ENCODE measurements around the gene PATZ1.

Gene PATZ1

DNA sequence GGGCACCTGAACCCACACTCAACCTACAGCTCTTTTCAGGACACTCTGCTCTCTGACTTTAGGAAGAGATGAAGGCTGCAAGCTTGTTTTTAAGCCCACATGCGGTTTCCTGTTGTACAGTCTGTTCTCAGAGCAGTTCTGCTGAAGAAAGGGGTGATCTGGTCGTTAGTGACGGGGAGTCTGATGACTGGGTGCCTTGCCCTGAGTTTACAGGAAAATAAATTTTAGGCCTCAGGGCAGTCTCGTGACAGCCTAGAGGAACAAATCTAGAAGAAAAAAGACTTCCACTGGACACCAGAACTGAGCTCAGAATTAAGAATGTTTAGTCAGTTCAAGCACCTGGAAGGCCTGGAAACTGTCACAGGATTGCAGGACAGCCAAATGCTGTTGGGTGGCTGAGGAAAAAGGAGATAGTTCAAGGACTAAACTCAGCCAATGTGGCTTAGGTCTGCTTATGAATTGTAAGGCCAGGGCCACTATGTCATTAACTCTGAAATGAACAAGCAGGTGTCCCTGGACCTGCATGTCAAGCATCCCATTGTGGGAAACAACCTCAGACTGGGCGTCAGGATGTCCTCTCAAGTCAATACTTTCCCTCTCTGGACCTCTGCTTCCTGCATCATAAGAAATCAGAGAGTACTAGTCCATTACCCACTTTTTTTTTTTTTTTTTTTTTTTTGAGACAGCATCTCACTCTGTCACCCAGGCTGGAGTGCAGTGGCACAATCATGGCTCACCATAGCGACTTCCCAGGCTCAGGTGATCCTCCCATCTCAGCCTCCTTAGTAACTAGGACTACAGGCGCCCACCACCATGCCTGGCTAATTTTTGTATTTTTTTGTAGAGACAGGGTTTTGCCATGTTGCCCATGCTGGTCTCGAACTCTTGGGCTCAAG is 59.5 kb downstream of the PATZ1 start:
- TF ChIP-seq POLR2AphosphoS5 (IDR thresholded peaks at IDR 0.05; ENCODE audit: low read depth, low read length) (no peak), TAF1 (IDR thresholded peaks at IDR 0.05; ENCODE audit: borderline replicate concordance, insufficient read depth, low read length) (no peak), FOXP2 (optimal IDR thresholded peaks at IDR 0.05; ENCODE audit: borderline replicate concordance, extremely low read depth, extremely low read length, insufficient read depth) (no peak), SIN3A (IDR thresholded peaks at IDR 0.05; ENCODE audit: borderline replicate concordance, insufficient read depth, low read length) (no peak)
- TF ChIP-seq, protein P1, sequence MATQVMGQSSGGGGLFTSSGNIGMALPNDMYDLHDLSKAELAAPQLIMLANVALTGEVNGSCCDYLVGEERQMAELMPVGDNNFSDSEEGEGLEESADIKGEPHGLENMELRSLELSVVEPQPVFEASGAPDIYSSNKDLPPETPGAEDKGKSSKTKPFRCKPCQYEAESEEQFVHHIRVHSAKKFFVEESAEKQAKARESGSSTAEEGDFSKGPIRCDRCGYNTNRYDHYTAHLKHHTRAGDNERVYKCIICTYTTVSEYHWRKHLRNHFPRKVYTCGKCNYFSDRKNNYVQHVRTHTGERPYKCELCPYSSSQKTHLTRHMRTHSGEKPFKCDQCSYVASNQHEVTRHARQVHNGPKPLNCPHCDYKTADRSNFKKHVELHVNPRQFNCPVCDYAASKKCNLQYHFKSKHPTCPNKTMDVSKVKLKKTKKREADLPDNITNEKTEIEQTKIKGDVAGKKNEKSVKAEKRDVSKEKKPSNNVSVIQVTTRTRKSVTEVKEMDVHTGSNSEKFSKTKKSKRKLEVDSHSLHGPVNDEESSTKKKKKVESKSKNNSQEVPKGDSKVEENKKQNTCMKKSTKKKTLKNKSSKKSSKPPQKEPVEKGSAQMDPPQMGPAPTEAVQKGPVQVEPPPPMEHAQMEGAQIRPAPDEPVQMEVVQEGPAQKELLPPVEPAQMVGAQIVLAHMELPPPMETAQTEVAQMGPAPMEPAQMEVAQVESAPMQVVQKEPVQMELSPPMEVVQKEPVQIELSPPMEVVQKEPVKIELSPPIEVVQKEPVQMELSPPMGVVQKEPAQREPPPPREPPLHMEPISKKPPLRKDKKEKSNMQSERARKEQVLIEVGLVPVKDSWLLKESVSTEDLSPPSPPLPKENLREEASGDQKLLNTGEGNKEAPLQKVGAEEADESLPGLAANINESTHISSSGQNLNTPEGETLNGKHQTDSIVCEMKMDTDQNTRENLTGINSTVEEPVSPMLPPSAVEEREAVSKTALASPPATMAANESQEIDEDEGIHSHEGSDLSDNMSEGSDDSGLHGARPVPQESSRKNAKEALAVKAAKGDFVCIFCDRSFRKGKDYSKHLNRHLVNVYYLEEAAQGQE (IDR thresholded peaks at IDR 0.05; ENCODE audit: insufficient read depth in 1 of 2, low read depth in 2 of 2, low read length in 2 of 2): no peak

DNA sequence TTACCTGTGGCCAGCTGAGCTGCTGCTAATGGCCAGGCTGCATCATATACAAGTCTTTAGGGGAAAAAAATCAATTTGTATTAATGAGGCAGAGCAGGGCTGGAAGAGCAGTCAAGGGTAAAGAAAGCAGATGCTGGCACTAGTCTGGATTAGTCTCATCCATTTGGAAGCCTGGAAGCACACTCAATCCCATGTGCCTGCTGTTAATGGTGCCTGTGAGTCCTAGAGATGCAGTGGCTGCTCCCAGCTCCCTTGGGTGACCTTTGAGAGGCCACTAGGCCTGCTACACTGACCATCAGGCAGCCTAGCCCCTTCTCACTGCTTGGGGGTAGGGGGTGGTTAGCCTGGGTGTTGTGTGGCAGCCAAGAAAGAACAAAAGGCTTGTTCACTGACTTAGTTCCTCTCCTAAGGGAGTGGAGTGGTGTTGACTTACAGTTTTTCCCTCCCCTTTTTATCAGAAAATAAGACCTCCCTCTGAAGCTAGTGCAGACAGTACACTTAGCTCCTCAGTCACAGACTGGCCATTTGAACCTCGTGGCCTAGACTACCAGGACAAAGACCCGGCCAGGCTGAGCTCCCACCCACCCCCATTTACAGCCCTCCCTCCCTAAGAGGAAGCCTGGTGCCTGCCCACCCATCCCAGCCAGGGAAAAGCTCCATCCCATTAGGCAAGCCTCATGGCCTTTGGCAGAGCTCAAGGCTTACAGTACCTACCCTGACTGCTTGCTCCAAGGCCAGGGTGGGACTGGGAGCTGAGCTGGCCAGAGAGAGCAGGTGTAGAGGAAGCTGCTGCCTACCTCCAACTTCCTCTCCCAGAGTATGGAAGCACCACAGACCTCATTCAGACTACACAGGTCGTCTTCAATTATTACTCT is 61.6 kb downstream of the PATZ1 start:
- TF ChIP-seq, protein P1 (IDR thresholded peaks at IDR 0.05; ENCODE audit: insufficient read depth in 1 of 2, low read depth in 2 of 2, low read length in 2 of 2): no peak
- TF ChIP-seq SIN3A (IDR thresholded peaks at IDR 0.05; ENCODE audit: borderline replicate concordance, insufficient read depth, low read length): no peak
- TF ChIP-seq FOXP2 (optimal IDR thresholded peaks at IDR 0.05; ENCODE audit: borderline replicate concordance, extremely low read depth, extremely low read length, insufficient read depth): no peak
- TF ChIP-seq TAF1 (IDR thresholded peaks at IDR 0.05; ENCODE audit: borderline replicate concordance, insufficient read depth, low read length): no peak
- TF ChIP-seq POLR2AphosphoS5 (IDR thresholded peaks at IDR 0.05; ENCODE audit: low read depth, low read length): no peak

DNA sequence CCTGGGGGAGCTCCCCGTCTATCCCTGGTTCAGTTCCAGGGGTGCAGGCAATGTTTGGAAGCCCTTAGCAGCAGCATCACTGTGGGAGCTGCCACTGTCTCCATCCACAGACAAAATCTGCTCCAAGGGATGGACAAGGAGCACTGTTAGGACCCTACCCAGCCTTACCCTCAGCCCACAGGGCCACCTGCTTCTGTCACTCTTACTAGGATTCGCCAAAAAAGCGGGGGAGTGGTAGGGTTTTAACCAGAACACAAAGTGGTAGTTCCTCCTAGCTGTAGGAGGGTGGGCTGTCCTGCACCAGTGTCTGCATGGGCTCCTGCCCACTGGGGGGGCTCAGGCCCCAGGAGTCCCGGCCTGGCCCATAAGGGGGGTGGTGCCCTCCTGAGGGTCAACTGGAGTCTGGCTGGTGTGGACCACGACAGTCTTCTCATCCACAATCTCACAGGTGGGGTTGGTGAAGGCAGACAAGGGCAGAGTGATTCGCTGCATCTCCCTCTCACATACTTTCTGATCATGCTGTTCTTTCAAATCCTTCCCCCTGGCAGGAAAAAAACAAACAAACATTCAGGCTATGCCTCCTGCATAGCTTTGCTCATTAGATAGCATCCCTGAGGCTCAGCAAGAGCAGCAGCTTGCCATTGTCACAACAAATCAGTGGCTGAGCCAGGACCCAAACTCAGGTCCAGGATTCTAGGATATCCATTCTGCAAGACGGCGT is 63.2 kb downstream of the PATZ1 start:
- TF ChIP-seq SIN3A (IDR thresholded peaks at IDR 0.05; ENCODE audit: borderline replicate concordance, insufficient read depth, low read length) (no peak), POLR2AphosphoS5 (IDR thresholded peaks at IDR 0.05; ENCODE audit: low read depth, low read length) (no peak), TAF1 (IDR thresholded peaks at IDR 0.05; ENCODE audit: borderline replicate concordance, insufficient read depth, low read length) (no peak), FOXP2 (optimal IDR thresholded peaks at IDR 0.05; ENCODE audit: borderline replicate concordance, extremely low read depth, extremely low read length, insufficient read depth) (no peak)
- TF ChIP-seq, protein P1 (IDR thresholded peaks at IDR 0.05; ENCODE audit: insufficient read depth in 1 of 2, low read depth in 2 of 2, low read length in 2 of 2): no peak

DNA sequence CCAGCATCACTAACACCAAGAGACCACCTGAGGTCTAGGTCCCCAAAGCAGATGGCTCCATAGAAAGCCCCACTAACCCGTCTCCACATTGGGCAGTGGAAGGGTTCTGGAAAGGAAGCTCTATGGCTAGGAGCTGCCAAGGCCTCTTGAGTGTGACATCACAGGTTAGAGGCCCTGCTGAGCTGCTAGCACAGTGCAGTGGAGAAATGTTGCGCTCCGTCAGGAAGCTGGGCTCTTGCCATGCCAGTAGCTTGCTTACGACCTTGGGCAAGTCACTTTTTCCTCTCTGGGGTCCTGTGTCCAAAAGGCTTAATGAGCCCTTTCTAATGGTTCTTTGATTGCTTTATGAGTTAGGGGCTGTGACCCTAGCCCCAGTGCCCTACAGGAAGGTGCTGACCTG is 64.4 kb downstream of the PATZ1 start:
- TF ChIP-seq FOXP2 (optimal IDR thresholded peaks at IDR 0.05; ENCODE audit: borderline replicate concordance, extremely low read depth, extremely low read length, insufficient read depth): no peak
- no peak for TF ChIP-seq TAF1 (IDR thresholded peaks at IDR 0.05; ENCODE audit: borderline replicate concordance, insufficient read depth, low read length)
- TF ChIP-seq SIN3A (IDR thresholded peaks at IDR 0.05; ENCODE audit: borderline replicate concordance, insufficient read depth, low read length): no peak
- TF ChIP-seq POLR2AphosphoS5 (IDR thresholded peaks at IDR 0.05; ENCODE audit: low read depth, low read length): no peak
- TF ChIP-seq, protein P1 (IDR thresholded peaks at IDR 0.05; ENCODE audit: insufficient read depth in 1 of 2, low read depth in 2 of 2, low read length in 2 of 2): no peak

Data from PFSK-1 (cell line).